Activated T-cell treated with anti-CD3 and anti-CD28 coated beads, Interleukin-2, amount 50 U/mL, for 4 hours (primary cell): ENCODE measurements around the gene TFEB. TPM values are rescaled to one million over a fixed set of nuclear protein-coding genes. Genes with fewer than 3 reads are reported as not detected.

Source experiments
- ATAC-seq, 2 donors: fragments of 200-7000 bp; cut with Tn5 transposase; one replicate each; pipeline ENCODE4 v1.10.0; 2021
- DNase-seq: peaks from one replicate; pipeline ENCODE4 v3.0.0-alpha.2; 2020
- H3K27me3 Mint-ChIP-seq: one replicate; pipeline ENCODE4 v1.8.0; 2021; ENCODE audit warnings: low read depth, mixed read lengths
- H3K36me3 Mint-ChIP-seq: one replicate; pipeline ENCODE4 v1.8.0; 2022; ENCODE audit warnings: mixed read lengths; ENCODE audit not compliant: insufficient read depth
- H3K4me1 Mint-ChIP-seq: one replicate; pipeline ENCODE4 v1.8.0; 2021; ENCODE audit warnings: low read depth, mixed read lengths
- H3K4me3 Mint-ChIP-seq: one replicate; pipeline ENCODE4 v1.8.0; 2021; ENCODE audit warnings: mild to moderate bottlenecking, moderate library complexity, mixed read lengths
- H3K9me3 Mint-ChIP-seq: one replicate; pipeline ENCODE4 v1.8.0; 2021; ENCODE audit warnings: mixed read lengths
- total RNA-seq, 3 donors: library from RNA; stranded (reverse); gene quantifications; one replicate each; pipeline ENCODE4 v1.2.1, GENCODE V29; 2021

Gene TFEB
- total RNA-seq, 3 donors from 2014 or later = 7.6 to 15.4 (median 10.8) TPM

DNA sequence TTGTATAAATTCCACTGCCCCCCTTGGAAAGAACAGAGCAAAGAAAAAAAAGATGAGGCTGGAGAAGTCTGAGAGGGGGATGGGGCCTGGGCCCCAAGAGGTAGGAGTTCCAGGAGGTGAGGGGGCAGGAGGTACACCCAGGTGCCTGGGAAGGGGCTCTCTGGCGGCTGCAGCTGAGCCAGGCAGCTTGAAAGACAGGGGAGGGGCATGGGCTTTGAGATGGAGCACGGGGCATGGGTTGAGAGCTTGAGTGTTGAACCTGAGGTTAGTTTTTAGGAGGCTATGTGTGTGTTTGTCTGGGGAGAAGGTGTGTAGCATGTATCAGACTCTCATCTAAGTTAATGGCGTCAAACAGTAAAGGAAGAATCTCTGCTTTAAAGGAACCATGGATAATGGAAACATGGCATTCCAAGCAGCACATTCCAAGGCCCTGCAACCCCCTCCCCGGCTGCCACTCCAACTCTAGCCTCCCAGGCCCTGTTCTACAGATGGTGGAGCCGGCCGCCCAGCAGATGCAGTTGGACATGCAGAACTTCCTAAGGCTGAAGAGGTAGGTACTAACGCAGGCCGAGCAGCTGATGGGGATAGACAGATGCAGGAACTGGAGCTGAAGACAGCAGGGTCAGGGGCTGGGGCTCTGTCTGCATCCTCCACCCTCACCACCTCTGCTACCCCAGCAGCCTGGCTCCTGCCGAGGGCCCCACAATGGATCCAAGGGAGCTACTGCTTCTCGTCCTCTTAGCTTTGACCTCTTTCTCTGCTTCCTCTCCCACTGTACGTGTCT, 55.0 kb downstream of the TFEB start:
- Mint-ChIP-seq H3K9me3 (no peaks in the 10 kb centered on the region), H3K36me3 (peaks cover 2% of the 10 kb centered on the region), H3K4me3 (no peak overlapping the region), H3K4me1 (peaks cover 9% of the 10 kb centered on the region), H3K27me3 (peaks cover 16% of the 10 kb centered on the region)
- DNase-seq (no peak), ATAC-seq (no peak)

GRCh38 chr6:41679696-41680095, 55.7 kb downstream of the TFEB start:
- no peak for DNase-seq
- no peaks in the 10 kb centered on the region for H3K9me3 Mint-ChIP-seq
- H3K27me3 Mint-ChIP-seq = peaks cover 16% of the 10 kb centered on the region
- peaks cover 2% of the 10 kb centered on the region for H3K36me3 Mint-ChIP-seq
- H3K4me1 Mint-ChIP-seq = peaks cover 9% of the 10 kb centered on the region
- ATAC-seq = no peak
- no peak overlapping the region for H3K4me3 Mint-ChIP-seq

DNA sequence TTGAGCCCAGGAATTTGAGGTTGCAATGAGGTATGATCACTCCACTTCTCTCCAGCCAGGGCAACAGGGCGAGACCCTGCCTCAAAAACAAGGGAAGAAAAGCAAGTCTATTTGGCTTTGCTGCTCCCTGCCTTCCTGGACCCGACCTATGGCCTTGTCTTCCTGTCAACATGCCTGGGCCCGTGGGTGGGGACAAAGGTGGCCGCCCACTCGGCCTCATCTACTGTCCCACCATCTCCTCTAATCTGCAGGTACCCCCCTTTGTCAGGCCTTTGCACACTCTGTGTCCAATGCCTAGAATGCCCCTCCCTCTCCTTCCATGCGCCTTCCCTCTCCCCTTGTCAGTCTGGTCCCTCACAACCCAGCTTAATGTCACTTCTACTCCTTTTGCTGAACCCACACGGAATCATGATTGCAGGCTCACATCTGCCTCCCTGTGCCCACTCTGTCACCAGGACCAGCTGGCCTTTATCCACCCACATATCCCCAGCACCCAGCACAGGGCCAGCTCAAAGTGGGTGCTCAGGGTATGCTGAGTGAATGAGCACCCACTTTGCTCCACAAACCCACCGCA, 56.8 kb downstream of the TFEB start:
- DNase-seq = no peak
- Mint-ChIP-seq H3K27me3 (peaks cover 20% of the 10 kb centered on the region), H3K4me3 (no peak overlapping the region), H3K36me3 (peaks cover under 1% of the 10 kb centered on the region), H3K9me3 (no peaks in the 10 kb centered on the region), H3K4me1 (peaks cover 5% of the 10 kb centered on the region)
- no peak for ATAC-seq

GRCh38 chr6:41677124-41677921, 58.1 kb downstream of the TFEB start:
- Mint-ChIP-seq H3K27me3 (peaks cover 27% of the 10 kb centered on the region), H3K9me3 (no peaks in the 10 kb centered on the region), H3K4me1 (no peaks in the 10 kb centered on the region), H3K4me3 (no peak overlapping the region), H3K36me3 (no peaks in the 10 kb centered on the region)
- DNase-seq (no peak), ATAC-seq (no peak)

DNA sequence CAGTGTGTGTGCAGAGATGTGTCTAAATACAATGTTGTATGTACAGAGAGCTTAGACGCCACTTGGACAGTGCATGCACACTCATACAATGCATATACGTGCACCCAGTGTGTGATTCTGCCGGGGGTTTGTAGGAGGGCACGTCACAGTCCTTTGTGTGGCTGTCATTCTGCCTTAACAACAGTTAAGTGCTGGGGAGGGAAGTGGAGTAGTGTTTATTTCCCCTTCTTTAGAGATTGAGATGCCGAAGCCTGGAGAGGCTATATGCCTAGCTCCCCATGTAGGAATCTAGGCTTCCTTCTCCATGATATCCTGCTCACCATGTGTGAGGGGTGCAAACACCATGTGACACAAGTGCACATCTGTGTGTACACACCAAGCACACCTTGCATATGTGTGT, 59.0 kb downstream of the TFEB start:
- no peaks in the 10 kb centered on the region for H3K36me3 Mint-ChIP-seq
- H3K27me3 Mint-ChIP-seq = peaks cover 36% of the 10 kb centered on the region
- no peaks in the 10 kb centered on the region for H3K4me1 Mint-ChIP-seq
- no peak for DNase-seq
- H3K4me3 Mint-ChIP-seq = no peak overlapping the region
- H3K9me3 Mint-ChIP-seq = no peaks in the 10 kb centered on the region
- no peak for ATAC-seq

DNA sequence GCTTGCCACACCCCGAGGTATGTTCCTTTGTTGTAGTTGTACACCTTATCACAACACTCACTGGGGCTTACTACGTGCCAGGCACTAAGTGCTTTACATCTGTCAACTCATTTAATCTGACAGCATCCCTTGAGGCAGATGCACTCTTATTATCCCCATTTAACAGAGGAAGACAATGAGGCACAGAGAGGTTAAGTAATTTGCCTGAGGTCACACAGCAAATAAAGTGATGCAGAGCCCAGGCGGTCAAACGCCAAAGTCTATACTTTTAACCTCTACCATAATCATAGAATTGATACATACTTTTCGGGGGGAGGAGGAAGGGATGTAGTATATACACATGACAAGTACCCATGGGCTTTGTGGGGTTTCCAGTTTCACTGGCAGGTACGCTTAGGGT, 59.4 kb downstream of the TFEB start:
- ATAC-seq (no peak), DNase-seq (no peak)
- H3K27me3 Mint-ChIP-seq = peaks cover 38% of the 10 kb centered on the region
- no peaks in the 10 kb centered on the region for H3K4me1 Mint-ChIP-seq
- no peaks in the 10 kb centered on the region for H3K9me3 Mint-ChIP-seq
- H3K36me3 Mint-ChIP-seq = no peaks in the 10 kb centered on the region
- H3K4me3 Mint-ChIP-seq = no peak overlapping the region

GRCh38 chr6:41675176-41675775, 60.1 kb downstream of the TFEB start:
- ATAC-seq (no peak), DNase-seq (no peak)
- H3K4me1 Mint-ChIP-seq = no peaks in the 10 kb centered on the region
- no peak overlapping the region for H3K4me3 Mint-ChIP-seq
- H3K27me3 Mint-ChIP-seq = peaks cover 44% of the 10 kb centered on the region
- no peaks in the 10 kb centered on the region for H3K36me3 Mint-ChIP-seq
- no peaks in the 10 kb centered on the region for H3K9me3 Mint-ChIP-seq

DNA sequence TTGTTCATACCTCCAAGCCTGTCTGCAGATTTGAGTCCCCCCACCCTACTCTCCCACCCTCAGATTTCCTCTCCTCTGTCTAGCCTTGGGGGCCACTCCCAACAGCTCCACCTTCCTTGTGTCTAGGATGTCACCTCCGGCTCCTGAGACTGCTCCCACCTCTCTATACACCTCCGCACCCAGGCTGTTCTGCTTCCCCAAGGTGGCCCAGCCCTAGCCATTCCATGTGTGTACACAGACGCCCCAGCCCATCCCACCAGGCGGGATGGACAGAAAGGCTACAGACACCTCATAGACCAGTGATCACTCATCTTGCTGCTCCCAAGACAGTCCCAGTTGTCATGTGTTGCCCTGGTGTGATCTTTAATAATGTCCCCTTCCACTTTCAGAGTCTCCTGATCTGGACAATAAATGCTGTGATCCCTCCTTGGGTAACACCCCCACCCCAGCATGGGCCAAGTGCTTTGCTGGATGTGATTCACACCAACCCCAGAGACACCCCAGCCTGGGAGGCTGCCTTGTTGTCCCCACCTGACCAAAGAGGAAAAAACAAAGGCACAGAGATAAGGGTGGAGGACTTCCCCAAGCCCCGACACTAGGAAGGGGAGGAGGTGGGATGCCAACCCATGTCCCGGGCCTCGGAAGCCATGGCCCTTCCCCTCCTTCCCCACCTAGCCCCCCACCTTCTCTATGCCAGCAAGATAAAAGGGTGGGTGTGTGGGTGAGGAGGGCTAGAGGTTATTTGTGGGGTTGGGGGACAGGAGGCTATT, 61.0 kb downstream of the TFEB start:
- ATAC-seq = no peak
- H3K4me3 Mint-ChIP-seq = no peak overlapping the region
- H3K36me3 Mint-ChIP-seq = no peaks in the 10 kb centered on the region
- H3K27me3 Mint-ChIP-seq = peaks cover 45% of the 10 kb centered on the region
- no peak for DNase-seq
- no peaks in the 10 kb centered on the region for H3K4me1 Mint-ChIP-seq
- no peaks in the 10 kb centered on the region for H3K9me3 Mint-ChIP-seq

- Mint-ChIP-seq H3K9me3 (no peaks in the 10 kb centered on the region), H3K4me3 (no peak overlapping the region), H3K4me1 (no peaks in the 10 kb centered on the region), H3K27me3 (peaks cover 45% of the 10 kb centered on the region), H3K36me3 (no peaks in the 10 kb centered on the region)
- DNase-seq (no peak), ATAC-seq (no peak)
These were observed 61.8 kb downstream of the TFEB start for GRCh38 chr6:41673704-41674000.

DNA sequence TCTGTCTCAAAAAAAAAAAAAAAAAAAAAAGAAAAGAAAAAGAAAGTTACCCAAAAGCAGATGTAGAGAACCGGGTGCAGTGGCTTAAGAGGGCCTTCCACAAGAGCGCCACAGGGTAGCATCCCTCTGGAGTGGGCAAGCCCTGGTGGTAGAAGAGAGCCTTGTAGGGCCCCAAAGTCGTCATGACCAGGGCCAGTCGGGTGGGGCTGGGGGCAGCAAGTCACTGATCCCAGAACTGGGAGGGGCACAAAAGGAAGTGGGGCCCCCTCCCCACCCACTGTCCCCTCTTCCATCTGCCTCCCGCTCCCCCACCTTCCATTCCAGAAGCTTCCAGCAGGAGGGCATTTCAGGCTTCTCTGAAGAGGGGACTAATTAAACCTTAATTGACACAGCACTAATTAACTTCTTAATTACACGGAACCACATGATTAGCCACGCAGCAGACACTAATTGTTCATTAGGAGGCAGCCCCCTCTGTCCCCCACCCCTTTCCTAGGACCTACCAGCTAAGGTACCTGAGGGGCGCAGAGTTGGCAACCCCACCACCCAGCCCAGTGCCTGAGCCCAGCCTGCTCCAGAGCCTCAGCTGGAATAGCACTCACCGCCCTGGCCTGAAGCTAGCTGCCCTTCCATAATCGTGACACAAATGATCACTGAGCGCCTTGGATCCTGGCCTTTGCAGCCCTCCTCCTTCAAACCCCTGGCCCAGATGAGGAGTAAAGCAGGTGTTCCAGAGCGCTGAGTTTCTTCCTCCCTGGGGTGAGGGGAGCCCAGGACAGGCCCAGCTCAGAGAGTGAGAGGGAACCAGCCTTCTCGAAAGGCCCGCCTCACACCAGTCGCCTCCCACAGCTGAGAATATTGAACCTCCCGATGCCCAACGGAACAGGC, 62.3 kb downstream of the TFEB start:
- no peak for DNase-seq
- no peaks in the 10 kb centered on the region for H3K36me3 Mint-ChIP-seq
- no peak for ATAC-seq
- no peaks in the 10 kb centered on the region for H3K4me1 Mint-ChIP-seq
- H3K4me3 Mint-ChIP-seq = no peak overlapping the region
- H3K27me3 Mint-ChIP-seq = peaks cover 44% of the 10 kb centered on the region
- H3K9me3 Mint-ChIP-seq = no peaks in the 10 kb centered on the region

DNA sequence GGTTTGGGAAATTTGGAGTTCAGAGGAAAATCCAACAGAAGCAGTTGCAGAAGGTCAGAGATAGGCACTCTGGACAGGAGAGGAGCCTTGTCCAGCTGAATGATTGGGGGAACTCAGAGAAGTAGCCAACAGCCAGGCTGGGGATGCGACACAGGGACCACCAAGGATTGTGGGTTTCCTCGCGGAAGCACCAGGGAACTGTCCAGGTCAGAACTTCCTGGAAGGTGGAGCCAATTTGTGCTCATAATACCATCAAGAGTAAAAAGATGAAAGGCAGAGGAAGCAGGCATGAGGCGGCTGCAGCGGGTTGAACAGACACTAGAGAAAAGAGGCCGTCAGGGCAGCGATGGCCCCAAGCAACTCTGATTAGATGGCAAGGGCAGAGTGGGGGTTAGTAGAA, 63.4 kb downstream of the TFEB start:
- H3K27me3 Mint-ChIP-seq = peaks cover 41% of the 10 kb centered on the region
- H3K4me3 Mint-ChIP-seq = no peak overlapping the region
- no peaks in the 10 kb centered on the region for H3K9me3 Mint-ChIP-seq
- no peak for DNase-seq
- no peaks in the 10 kb centered on the region for H3K36me3 Mint-ChIP-seq
- H3K4me1 Mint-ChIP-seq = no peaks in the 10 kb centered on the region
- no peak for ATAC-seq

GRCh38 chr6:41671376-41671775, 64.0 kb downstream of the TFEB start:
- Mint-ChIP-seq H3K27me3 (peaks cover 37% of the 10 kb centered on the region), H3K36me3 (no peaks in the 10 kb centered on the region), H3K4me3 (no peak overlapping the region), H3K9me3 (no peaks in the 10 kb centered on the region), H3K4me1 (no peaks in the 10 kb centered on the region)
- ATAC-seq (no peak), DNase-seq (no peak)

DNA sequence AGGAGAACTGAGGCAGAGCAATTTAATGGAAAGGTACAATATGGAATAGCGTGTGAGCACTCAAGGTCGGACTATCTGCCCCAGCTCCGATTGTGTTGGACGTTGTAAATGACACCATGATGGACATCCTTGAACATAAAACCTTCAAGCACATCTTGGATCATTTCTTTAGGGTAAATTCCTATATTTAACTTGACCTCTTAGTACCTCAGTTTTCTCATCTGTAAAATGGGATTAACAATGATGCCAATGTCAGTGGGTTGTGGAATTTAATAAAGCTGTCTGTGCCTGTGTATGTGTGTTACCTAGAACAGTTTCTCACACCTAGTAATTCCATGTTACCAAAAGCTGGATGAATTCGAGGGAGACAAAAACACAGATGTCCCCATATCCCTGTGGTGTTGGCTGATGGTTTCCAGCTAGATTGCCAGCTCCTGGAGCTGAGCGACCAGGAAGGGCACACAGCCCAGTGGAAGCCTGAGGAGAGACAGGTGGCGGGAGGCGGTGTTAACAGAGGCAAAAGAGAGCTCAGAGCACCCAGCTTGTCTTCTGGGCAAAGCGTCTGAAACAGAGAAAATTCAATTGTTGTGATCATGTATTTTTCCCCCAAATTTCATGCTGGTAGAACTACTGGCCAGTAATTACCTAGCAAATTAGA, 64.6 kb downstream of the TFEB start:
- DNase-seq (no peak), ATAC-seq (no peak)
- Mint-ChIP-seq H3K27me3 (peaks cover 32% of the 10 kb centered on the region), H3K36me3 (no peaks in the 10 kb centered on the region), H3K4me3 (no peak overlapping the region), H3K9me3 (no peaks in the 10 kb centered on the region), H3K4me1 (no peaks in the 10 kb centered on the region)
